Left colon (tissue), 2 donors: ENCODE results near the gene PRKN. TPM values are rescaled to one million over a fixed set of nuclear protein-coding genes. Genes with fewer than 3 reads are reported as not detected.

Experiments used
- ATAC-seq: fragments of 200-7000 bp; cut with Tn5 transposase; one replicate; pipeline ENCODE4 v1.9.1; 2020; ENCODE audit warnings: mild to moderate bottlenecking, moderate library complexity
- DNase-seq, 2 donors: peaks; one replicate each; pipeline ENCODE4 v3.0.0-alpha.2; 2020
- intact Hi-C, 2 donors: fragments of 100-400 bp; cut with DNase I in 1 of 2; cut with micrococcal nuclease in 1 of 2; formaldehyde crosslinking; loops; one replicate each; pipeline versions ENCODE4 v1.11.2 to v1.14.0; 2022; cut with DNase I, micrococcal nuclease
- total RNA-seq, 2 donors: library from RNA; stranded (reverse); fragmentation: NEBNext Ultra II Directional; extraction: Animal tissue kit (Norgen Biotek cat#: 25700); gene quantifications; one replicate each; pipeline ENCODE4 v1.2.1, GENCODE V29; 2021
- donor health status: DM: no; HTN: no; CAD: no.
- donor health status: DM: yes; HTN: yes; CAD: no.

The PRKN gene
- total RNA-seq, 2 donors from 2014 or later: 5.4 to 5.5 TPM

- ATAC-seq (no peak), DNase-seq (no peak)
- intact Hi-C loops: no loop called here
Measured at GRCh38 chr6:161445021-161445799, 1282.4 kb downstream of the PRKN start.

- intact Hi-C loops: no loop called here
- ATAC-seq: no peak
- no peak for DNase-seq
Measured at GRCh38 chr6:161444464-161444863, 1283.1 kb downstream of the PRKN start.

- DNase-seq (no peak), ATAC-seq (no peak)
- intact Hi-C loops: no loop called here
Measured at GRCh38 chr6:161443848-161444247, 1283.7 kb downstream of the PRKN start.

- ATAC-seq (no peak), DNase-seq (no peak)
- intact Hi-C loops: no loop called here
Measured at GRCh38 chr6:161442420-161442819, 1285.1 kb downstream of the PRKN start.

GRCh38 chr6:161440299-161440698 lies 1287.3 kb downstream of the PRKN start:
- no peak for DNase-seq
- intact Hi-C loops: no loop called here
- no peak for ATAC-seq

- ATAC-seq: no peak
- DNase-seq: no peak
- intact Hi-C loops: no loop called here
Measured at GRCh38 chr6:161439093-161439492, 1288.5 kb downstream of the PRKN start.

- intact Hi-C loops: no loop called here
- ATAC-seq: no peak
- DNase-seq: no peak
Measured at GRCh38 chr6:161438430-161439030, 1289.0 kb downstream of the PRKN start.

- ATAC-seq (no peak), DNase-seq (no peak)
- intact Hi-C loops: no loop called here
Measured at GRCh38 chr6:161437851-161438250, 1289.7 kb downstream of the PRKN start.

- ATAC-seq (no peak), DNase-seq (no peak)
- intact Hi-C loops: no loop called here
Measured at GRCh38 chr6:161436106-161436876, 1291.3 kb downstream of the PRKN start.

GRCh38 chr6:161435748-161436070 lies 1291.9 kb downstream of the PRKN start:
- DNase-seq (no peak), ATAC-seq (no peak)
- intact Hi-C loops: no loop called here

GRCh38 chr6:161434921-161435747 lies 1292.4 kb downstream of the PRKN start:
- DNase-seq (no peak), ATAC-seq (peak; percentile 48)
- intact Hi-C loops: no loop called here

GRCh38 chr6:161434350-161434749 lies 1293.2 kb downstream of the PRKN start:
- DNase-seq (no peak), ATAC-seq (no peak)
- intact Hi-C loops: no loop called here

- intact Hi-C loops: no loop called here
- ATAC-seq (no peak), DNase-seq (no peak)
Measured at GRCh38 chr6:161432546-161432945, 1295.0 kb downstream of the PRKN start.

- ATAC-seq (no peak), DNase-seq (no peak)
- intact Hi-C loops: no loop called here
Measured at GRCh38 chr6:161429921-161430490, 1297.6 kb downstream of the PRKN start.

- intact Hi-C loops: no loop called here
- ATAC-seq (no peak), DNase-seq (no peak)
Measured at GRCh38 chr6:161424421-161424820, 1303.1 kb downstream of the PRKN start.

GRCh38 chr6:161422710-161423680 lies 1304.6 kb downstream of the PRKN start:
- intact Hi-C loops: no loop called here
- no peak for ATAC-seq
- DNase-seq: no peak

GRCh38 chr6:161418463-161418945 lies 1309.1 kb downstream of the PRKN start:
- DNase-seq (peak in 1 of 2 donors; percentile 10), ATAC-seq (peak; percentile 39)

More at GRCh38 chr6:161418463-161418945, 1309.1 kb downstream of the PRKN start:
- intact Hi-C loops: loop anchor here in 1 of 2 donors (10.0 kb wide), 1 partner anchor 276 kb away; no protein-coding TSS in a partner anchor
